Nephron (organoid): Measurements from ENCODE around the gene EPB41L4B.

Experiments used
- H3K27ac Mint-ChIP-seq, 3 experiments: 2 replicates each; pipeline ENCODE4 v1.8.0; 2020; ENCODE audit warnings: mixed read lengths in 3 of 3, mild to moderate bottlenecking in 2 of 3, moderate library complexity in 1 of 3
- H3K27me3 Mint-ChIP-seq: 2 replicates; pipeline ENCODE4 v1.8.0; 2021; ENCODE audit warnings: low read depth, mild to moderate bottlenecking, moderate library complexity, mixed read lengths
- H3K36me3 Mint-ChIP-seq: 2 replicates; pipeline ENCODE4 v1.8.0; 2020; ENCODE audit warnings: low read depth, mixed read lengths
- H3K4me1 Mint-ChIP-seq: 2 replicates; pipeline ENCODE4 v1.8.0; 2020; ENCODE audit warnings: mixed read lengths
- H3K4me3 Mint-ChIP-seq, 3 experiments: 2 replicates each; pipeline ENCODE4 v1.8.0; 2020; ENCODE audit warnings: mild to moderate bottlenecking in 3 of 3, mixed read lengths in 3 of 3, moderate library complexity in 2 of 3
- H3K9me3 Mint-ChIP-seq: 2 replicates; pipeline ENCODE4 v1.8.0; 2020; ENCODE audit warnings: mixed read lengths
- TF ChIP-seq, protein P1 (sequence below), 3 experiments: fragments of 200-600 bp; sonication (generic); IDR thresholded peaks; one replicate each; pipeline ENCODE4 v1.5.0; 2021; ENCODE audit warnings: antibody characterized with exemption in 3 of 3; ENCODE audit not compliant: unreplicated experiment in 3 of 3

Gene EPB41L4B

DNA sequence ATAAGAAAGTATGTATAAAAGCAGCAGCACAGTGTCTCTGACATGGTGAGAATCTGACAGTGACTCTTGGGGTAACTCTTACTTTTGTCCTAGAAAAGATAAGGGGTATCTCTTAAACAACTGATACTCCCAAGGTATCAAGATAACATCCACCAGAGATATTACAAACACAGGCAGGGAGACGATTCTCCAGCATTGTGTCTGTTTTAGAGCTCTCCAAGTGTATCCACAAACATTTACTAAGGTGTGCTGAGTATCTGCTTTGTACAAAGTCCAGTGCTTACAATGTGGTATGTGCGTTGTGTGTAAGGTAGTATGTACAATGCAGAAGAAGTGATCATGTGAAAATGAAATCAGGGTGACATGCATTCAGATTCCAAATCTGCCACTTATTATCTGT, 196.7 kb downstream of the EPB41L4B start:
- Mint-ChIP-seq H3K9me3 (no peaks in the 10 kb centered on the region), H3K27me3 (no peaks in the 10 kb centered on the region), H3K4me3 (no peak overlapping the region), H3K27ac (no peak overlapping the region), H3K4me1 (peaks cover 7% of the 10 kb centered on the region), H3K36me3 (no peaks in the 10 kb centered on the region)
- TF ChIP-seq, protein P1, sequence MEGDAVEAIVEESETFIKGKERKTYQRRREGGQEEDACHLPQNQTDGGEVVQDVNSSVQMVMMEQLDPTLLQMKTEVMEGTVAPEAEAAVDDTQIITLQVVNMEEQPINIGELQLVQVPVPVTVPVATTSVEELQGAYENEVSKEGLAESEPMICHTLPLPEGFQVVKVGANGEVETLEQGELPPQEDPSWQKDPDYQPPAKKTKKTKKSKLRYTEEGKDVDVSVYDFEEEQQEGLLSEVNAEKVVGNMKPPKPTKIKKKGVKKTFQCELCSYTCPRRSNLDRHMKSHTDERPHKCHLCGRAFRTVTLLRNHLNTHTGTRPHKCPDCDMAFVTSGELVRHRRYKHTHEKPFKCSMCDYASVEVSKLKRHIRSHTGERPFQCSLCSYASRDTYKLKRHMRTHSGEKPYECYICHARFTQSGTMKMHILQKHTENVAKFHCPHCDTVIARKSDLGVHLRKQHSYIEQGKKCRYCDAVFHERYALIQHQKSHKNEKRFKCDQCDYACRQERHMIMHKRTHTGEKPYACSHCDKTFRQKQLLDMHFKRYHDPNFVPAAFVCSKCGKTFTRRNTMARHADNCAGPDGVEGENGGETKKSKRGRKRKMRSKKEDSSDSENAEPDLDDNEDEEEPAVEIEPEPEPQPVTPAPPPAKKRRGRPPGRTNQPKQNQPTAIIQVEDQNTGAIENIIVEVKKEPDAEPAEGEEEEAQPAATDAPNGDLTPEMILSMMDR (IDR thresholded peaks at IDR 0.05; ENCODE audit: unreplicated experiment in 3 of 3) = no peak

DNA sequence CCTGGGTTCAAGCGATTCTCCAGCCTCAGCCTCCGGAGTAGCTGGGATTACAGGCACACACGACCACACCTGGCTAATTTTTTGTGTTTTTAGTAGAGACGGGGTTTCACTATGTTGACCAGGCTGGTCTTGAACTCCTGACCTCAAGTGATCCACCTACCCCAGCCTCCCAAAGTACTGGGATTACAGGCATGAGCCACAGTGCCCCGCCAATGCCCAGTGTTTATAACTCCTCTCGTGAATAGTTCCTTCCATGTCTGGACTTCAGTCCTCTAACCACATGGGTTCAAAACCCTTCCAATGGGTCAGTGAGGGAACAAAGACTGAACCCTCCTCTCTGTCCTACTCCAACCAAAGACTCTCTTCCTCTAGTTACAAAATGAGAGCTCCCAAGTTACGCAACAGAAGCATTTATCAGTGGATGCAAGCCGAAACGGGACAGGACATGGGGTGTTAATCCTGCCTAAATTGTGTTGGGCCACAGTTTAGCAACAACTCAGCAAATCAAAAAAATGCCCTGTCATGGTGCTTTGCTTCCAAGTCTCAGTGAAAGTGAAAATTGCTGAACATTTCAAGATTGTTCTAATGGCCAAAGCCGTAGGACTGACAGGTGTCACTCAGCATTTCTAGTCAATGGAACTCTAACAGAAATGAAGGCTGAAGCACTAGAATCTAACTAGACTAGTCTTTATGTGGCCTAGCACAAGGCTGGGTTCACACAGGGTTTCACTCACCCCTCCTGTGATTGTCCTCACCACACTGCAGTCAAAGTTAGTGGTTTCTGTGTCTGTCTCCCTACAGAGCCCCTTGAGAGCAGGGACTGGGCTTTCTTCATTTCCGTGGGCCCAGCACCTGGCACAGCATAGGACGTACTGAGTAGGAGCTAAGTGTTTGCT, 197.9 kb downstream of the EPB41L4B start:
- TF ChIP-seq, protein P1 (IDR thresholded peaks at IDR 0.05; ENCODE audit: unreplicated experiment in 3 of 3) = no peak
- Mint-ChIP-seq H3K36me3 (no peaks in the 10 kb centered on the region), H3K9me3 (no peaks in the 10 kb centered on the region), H3K4me1 (peaks cover 16% of the 10 kb centered on the region), H3K27ac (no peak overlapping the region), H3K4me3 (no peak overlapping the region), H3K27me3 (no peaks in the 10 kb centered on the region)
